Gastrocnemius medialis (tissue), 4 donors: Measurements from ENCODE around the gene B3GNT7. TPM values are rescaled to one million over a fixed set of nuclear protein-coding genes. Genes with fewer than 3 reads are reported as not detected.
"Not testable (repeated sequence)": the region's sequence is repeated elsewhere in the genome, so short reads cannot be mapped to it uniquely, and the experiment has no call there.

Source experiments
- ATAC-seq, 2 donors: fragments of 150-250 bp; one replicate each; pipeline ENCODE4 v1.9.1; 2016
- DNase-seq, 2 donors: peaks; one replicate each; pipeline ENCODE4 v3.0.0-alpha.2; 2019
- H3K27ac ChIP-seq, 4 donors: fragments of 200-600 bp; sonication (generic); 1 replicate in 1 of 4; 2 replicates in 3 of 4; pipeline ENCODE4 v1.5.1; 2016 to 2018; ENCODE audit warnings: mild to moderate bottlenecking in 2 of 4, moderate library complexity in 1 of 4
- H3K27me3 ChIP-seq, 3 donors: fragments of 200-600 bp; sonication (generic) in 2 of 3; 1 replicate in 1 of 3; 2 replicates in 2 of 3; pipeline versions ENCODE4 v1.5.1 to v1.6.0; 2016 to 2019; ENCODE audit warnings: mild to moderate bottlenecking in 1 of 3, moderate library complexity in 1 of 3
- H3K36me3 ChIP-seq, 2 donors: fragments of 200-600 bp; sonication (generic) in 1 of 2; one replicate each; pipeline ENCODE4 v1.5.1; 2017 to 2018
- H3K4me1 ChIP-seq, 2 donors: fragments of 200-600 bp; sonication (generic) in 1 of 2; one replicate each; pipeline ENCODE4 v1.5.1; 2016 to 2017; ENCODE audit warnings: mild to moderate bottlenecking in 2 of 2
- H3K4me3 ChIP-seq, 4 donors: fragments of 200-600 bp; sonication (generic) in 3 of 4; 1 replicate in 1 of 4; 2 replicates in 3 of 4; pipeline ENCODE4 v1.5.1; 2016 to 2019; ENCODE audit warnings: mild to moderate bottlenecking in 2 of 4
- H3K9me3 ChIP-seq, 3 donors: fragments of 200-600 bp; sonication (generic) in 2 of 3; 1 replicate in 1 of 3; 2 replicates in 2 of 3; pipeline ENCODE4 v1.5.1; 2016 to 2019
- POLR2A ChIP-seq, 2 donors: fragments of 450-650 bp; IDR thresholded peaks; one replicate each; pipeline ENCODE4 v1.6.1; 2017; ENCODE audit warnings: antibody characterized with exemption in 2 of 2, mild to moderate bottlenecking in 2 of 2, moderate library complexity in 2 of 2
- in situ Hi-C, 4 donors: fragments of 200-750 bp; cut with MboI; loops; one replicate each; pipeline versions ENCODE4 v1.15.0 to v1.8.0; 2017; ENCODE audit warnings: low sequenced_read_pairs in 4 of 4
- intact Hi-C: fragments of 100-400 bp; cut with DNase I; formaldehyde crosslinking; loops from one replicate; pipeline ENCODE4 v1.15.1; 2023; ENCODE audit warnings: low total_unique reads
- total RNA-seq, 4 donors: library from RNA; depleted of rRNA; stranded (reverse); fragments of >200 nt; gene quantifications; one replicate each; pipeline versions ENCODE4 v1.1.0 to v1.2.3, GENCODE V29; 2016
- TF ChIP-seq, protein P1 (sequence below), 5 experiments: fragments of 450-650 bp in 3 of 5; fragments of 200-600 bp in 2 of 5; sonication (generic) in 2 of 5; IDR thresholded peaks in 4 of 5; conservative IDR thresholded peaks in 1 of 5; 1 replicate in 4 of 5; 2 replicates in 1 of 5; pipeline ENCODE4 v1.5.1; 2016 to 2019; ENCODE audit warnings: antibody characterized with exemption in 5 of 5, mild to moderate bottlenecking in 3 of 5, moderate library complexity in 3 of 5

B3GNT7 gene
- total RNA-seq, 4 donors from 2014 or later, result 0.10 to 0.60 (median 0.44) TPM

DNA sequence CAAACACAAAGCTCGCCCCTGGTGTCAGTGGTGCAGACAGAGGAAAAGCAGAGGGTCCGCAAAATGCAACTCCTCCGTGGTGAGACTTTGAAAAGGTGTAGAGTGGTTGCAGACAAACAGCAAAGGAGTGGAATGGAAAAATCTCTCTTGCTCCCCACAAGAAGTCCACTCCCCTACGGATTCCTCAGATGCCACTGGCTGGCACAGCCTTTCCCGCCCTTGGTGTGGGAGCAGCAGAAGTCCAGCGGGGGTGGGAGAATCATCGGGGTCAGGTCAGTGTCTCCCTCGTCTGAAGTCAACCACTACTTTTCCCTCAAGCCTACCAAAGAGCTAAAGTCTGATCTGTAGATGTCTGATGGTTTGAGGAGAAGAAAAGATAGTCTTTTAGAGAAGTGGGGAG is 22.3 kb upstream of the B3GNT7 start:
- H3K4me1 ChIP-seq, result no peaks in the 10 kb centered on the region
- no peak overlapping the region for H3K4me3 ChIP-seq
- TF ChIP-seq POLR2A (IDR thresholded peaks at IDR 0.05), result no peak
- TF ChIP-seq, protein P1, sequence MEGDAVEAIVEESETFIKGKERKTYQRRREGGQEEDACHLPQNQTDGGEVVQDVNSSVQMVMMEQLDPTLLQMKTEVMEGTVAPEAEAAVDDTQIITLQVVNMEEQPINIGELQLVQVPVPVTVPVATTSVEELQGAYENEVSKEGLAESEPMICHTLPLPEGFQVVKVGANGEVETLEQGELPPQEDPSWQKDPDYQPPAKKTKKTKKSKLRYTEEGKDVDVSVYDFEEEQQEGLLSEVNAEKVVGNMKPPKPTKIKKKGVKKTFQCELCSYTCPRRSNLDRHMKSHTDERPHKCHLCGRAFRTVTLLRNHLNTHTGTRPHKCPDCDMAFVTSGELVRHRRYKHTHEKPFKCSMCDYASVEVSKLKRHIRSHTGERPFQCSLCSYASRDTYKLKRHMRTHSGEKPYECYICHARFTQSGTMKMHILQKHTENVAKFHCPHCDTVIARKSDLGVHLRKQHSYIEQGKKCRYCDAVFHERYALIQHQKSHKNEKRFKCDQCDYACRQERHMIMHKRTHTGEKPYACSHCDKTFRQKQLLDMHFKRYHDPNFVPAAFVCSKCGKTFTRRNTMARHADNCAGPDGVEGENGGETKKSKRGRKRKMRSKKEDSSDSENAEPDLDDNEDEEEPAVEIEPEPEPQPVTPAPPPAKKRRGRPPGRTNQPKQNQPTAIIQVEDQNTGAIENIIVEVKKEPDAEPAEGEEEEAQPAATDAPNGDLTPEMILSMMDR (IDR thresholded peaks at IDR 0.05 in 4 of 5, conservative IDR thresholded peaks at IDR 0.05 in 1 of 5), result no peak
- ATAC-seq, result no peak
- intact Hi-C loops, result no loop called here
- no peaks in the 10 kb centered on the region for H3K36me3 ChIP-seq
- DNase-seq, result no peak
- in situ Hi-C loops, result no loop called here
- H3K27me3 ChIP-seq, result peaks cover 0 to 3% (median 0%) of the 10 kb centered on the region in 3 donors
- no peak overlapping the region for H3K27ac ChIP-seq
- H3K9me3 ChIP-seq, result no peaks in the 10 kb centered on the region

DNA sequence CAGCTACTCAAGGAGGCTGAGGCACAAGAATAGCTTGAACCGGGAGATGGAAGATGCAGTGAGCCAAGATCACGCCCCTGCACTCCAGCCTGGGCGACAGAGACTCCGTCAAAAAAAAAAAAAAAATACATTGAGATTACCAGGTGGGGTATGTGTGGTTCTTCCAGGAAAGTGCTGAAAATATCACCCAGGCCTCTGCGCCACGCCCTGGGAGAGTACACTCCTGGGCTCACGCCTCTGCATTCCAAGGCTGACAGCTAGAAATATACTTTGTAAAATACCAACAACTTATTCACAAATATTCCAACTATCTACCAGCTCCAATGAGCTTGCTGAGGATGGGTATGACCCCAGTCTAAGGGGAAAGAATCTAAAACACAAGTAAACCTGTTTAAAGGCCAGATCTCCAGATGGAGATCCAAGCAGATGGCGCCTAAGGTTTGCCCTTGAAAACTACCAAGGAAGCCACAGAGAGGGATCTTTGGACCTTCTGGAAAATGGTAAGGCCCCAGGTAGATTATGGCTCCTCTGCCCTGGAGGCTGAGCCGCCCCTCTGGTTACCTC is 21.6 kb upstream of the B3GNT7 start:
- TF ChIP-seq, protein P1 (IDR thresholded peaks at IDR 0.05 in 4 of 5, conservative IDR thresholded peaks at IDR 0.05 in 1 of 5), result no peak
- TF ChIP-seq POLR2A (IDR thresholded peaks at IDR 0.05), result no peak
- no peak for ATAC-seq
- intact Hi-C loops, result no loop called here

DNA sequence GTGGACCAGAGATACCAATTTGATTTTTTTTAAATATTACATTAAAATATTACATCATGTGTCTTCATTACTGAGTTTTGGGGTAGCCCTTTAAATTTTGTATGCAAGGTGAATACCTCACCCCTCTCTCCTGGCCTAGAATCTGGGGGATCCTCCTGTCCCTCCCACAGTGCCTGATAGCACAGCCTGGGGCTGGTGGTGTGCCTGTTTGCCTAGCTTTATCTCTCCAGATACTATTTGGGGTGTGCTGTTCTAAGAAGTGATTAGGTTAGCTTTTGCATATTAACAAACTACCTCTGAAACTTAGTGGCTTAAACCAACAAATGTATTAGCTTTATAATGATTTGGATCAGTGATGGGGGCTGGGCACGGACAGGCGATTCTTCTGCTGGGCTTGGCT is 20.7 kb upstream of the B3GNT7 start:
- no peak overlapping the region for H3K4me3 ChIP-seq

More for the DNA sequence above, 21.6 kb upstream of the B3GNT7 start:
- Histone ChIP-seq H3K27ac (no peak overlapping the region), H3K4me3 (no peak overlapping the region), H3K36me3 (no peaks in the 10 kb centered on the region), H3K9me3 (no peaks in the 10 kb centered on the region), H3K4me1 (no peaks in the 10 kb centered on the region), H3K27me3 (peaks cover 0 to 3% (median 0%) of the 10 kb centered on the region in 3 donors)
- in situ Hi-C loops, result no loop called here
- DNase-seq, result no peak

DNA sequence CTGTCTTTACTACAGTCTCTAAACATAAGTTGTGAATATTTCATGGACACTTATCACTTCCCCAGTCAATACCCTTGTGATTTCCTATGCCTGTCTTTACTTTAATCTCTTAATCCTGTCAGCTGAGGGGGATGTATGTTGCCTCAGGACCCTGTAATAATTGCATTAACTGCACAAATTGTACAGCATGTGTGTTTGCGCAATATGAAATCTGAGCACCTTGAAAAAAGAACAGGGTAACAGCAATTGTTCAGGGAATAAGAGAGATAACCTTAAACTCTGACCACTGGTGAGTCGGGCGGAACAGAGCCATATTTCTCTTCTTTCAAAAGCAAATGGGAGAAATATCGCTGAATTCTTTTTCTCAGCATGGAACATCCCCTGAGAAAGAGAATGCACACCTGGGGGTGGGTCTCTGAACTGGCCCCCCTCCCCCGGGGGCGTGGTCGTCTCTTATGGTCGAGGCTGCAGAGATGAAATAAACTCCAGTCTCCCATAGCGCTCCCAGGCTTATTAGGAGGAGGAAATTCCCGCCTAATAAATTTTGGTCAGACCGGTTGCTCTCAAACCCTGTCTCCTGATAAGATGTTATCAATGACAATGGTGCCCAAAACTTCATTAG is 19.4 kb upstream of the B3GNT7 start:
- H3K9me3 ChIP-seq, in situ Hi-C loops: not testable (repeated sequence)

More for the DNA sequence above, 20.7 kb upstream of the B3GNT7 start:
- intact Hi-C loops, result no loop called here
- no peak for ATAC-seq
- no peaks in the 10 kb centered on the region for H3K9me3 ChIP-seq
- peaks cover 0 to 3% (median 0%) of the 10 kb centered on the region in 3 donors for H3K27me3 ChIP-seq
- no peak for TF ChIP-seq POLR2A (IDR thresholded peaks at IDR 0.05)
- TF ChIP-seq, protein P1 (IDR thresholded peaks at IDR 0.05 in 4 of 5, conservative IDR thresholded peaks at IDR 0.05 in 1 of 5), result no peak
- H3K36me3 ChIP-seq, result no peaks in the 10 kb centered on the region
- DNase-seq, result no peak
- in situ Hi-C loops, result no loop called here
- no peaks in the 10 kb centered on the region for H3K4me1 ChIP-seq
- no peak overlapping the region for H3K27ac ChIP-seq

DNA sequence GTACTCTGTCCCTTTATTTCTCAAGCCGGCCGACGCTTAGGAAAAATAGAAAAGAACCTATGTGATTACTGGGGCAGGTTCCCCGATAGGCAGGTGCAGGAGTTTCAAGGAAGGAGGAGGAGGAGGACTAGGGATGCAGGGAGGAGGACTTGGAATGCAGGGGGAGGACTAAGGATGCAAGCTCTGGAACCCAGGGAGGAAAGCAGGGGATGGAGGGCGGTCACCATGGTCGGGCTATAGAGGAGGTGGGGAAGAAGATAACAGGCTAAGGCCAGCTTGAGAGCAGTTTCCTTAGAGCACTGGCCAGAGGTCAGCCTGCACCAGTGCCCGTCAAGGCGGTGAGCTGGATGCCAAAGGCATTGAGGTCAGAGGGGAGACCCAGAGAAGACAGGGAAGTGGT is 18.7 kb upstream of the B3GNT7 start:
- no peak for ATAC-seq
- Histone ChIP-seq H3K9me3 (no peaks in the 10 kb centered on the region), H3K4me1 (no peaks in the 10 kb centered on the region), H3K36me3 (no peaks in the 10 kb centered on the region), H3K27ac (no peak overlapping the region), H3K27me3 (peaks cover 0 to 3% (median 0%) of the 10 kb centered on the region in 3 donors), H3K4me3 (no peak overlapping the region)
- in situ Hi-C loops (no loop called here), intact Hi-C loops (no loop called here)
- no peak for DNase-seq
- TF ChIP-seq, protein P1 (IDR thresholded peaks at IDR 0.05 in 4 of 5, conservative IDR thresholded peaks at IDR 0.05 in 1 of 5), result no peak
- TF ChIP-seq POLR2A (IDR thresholded peaks at IDR 0.05), result no peak

More for the DNA sequence above, 19.4 kb upstream of the B3GNT7 start:
- H3K4me3 ChIP-seq, H3K4me1 ChIP-seq, intact Hi-C loops, ATAC-seq, H3K27ac ChIP-seq, H3K27me3 ChIP-seq, DNase-seq, H3K36me3 ChIP-seq: not testable (repeated sequence)
